Measurements from ENCODE around the gene SRMS. TPM values are rescaled to one million over a fixed set of nuclear protein-coding genes. Genes with fewer than 3 reads are reported as not detected.
A peak's percentile ranks its signal among the peaks of the same experiment; 100 is the strongest.

Gene SRMS
- total and polyA plus RNA-seq, 4 donors, result 0.06 TPM; not detected in 3

GRCh38 chr20:63529180-63529860, 18.2 kb downstream of the SRMS start:
- no peak for TF ChIP-seq CTCF (IDR thresholded peaks at IDR 0.05; ENCODE audit: control extremely low read depth, extremely low read depth)
- Histone ChIP-seq H3K27me3 (ENCODE audit: control insufficient read depth in 3 of 3, insufficient read depth in 3 of 3, low read length in 2 of 3) (peaks cover 0 to 7% (median 3%) of the 10 kb centered on the region in 3 donors), H3K9ac (ENCODE audit: insufficient read depth in 1 of 2, low read length in 2 of 2) (no peak overlapping the region), H3K27ac (ENCODE audit: low read depth in 1 of 2, low read length in 1 of 2) (no peak overlapping the region), H3K36me3 (ENCODE audit: control insufficient read depth in 4 of 4, insufficient read depth in 4 of 4, low read length in 4 of 4) (no peaks in the 10 kb centered on the region), H3K4me3 (no peak overlapping the region), H3K9me3 (ENCODE audit: control insufficient read depth in 4 of 4, insufficient read depth in 3 of 4, low read length in 3 of 4) (no peaks in the 10 kb centered on the region), H3K4me1 (ENCODE audit: control insufficient read depth in 5 of 5, insufficient read depth in 5 of 5, low read length in 5 of 5) (peaks cover 0 to 6% (median 0%) of the 10 kb centered on the region in 5 donors)
- no peak for ATAC-seq (ENCODE audit: insufficient read depth, low FRiP score)
- DNase-seq, result peak in 1 of 3 donors; percentile 11
- WGBS, 2 donors, result 75 to 88% methylated on average over 26 to 27 of the region's 27 CpGs

- 86 to 90% methylated on average over 9 of the region's 9 CpGs for WGBS, 2 donors
- TF ChIP-seq CTCF (IDR thresholded peaks at IDR 0.05; ENCODE audit: control extremely low read depth, extremely low read depth), result no peak
- ATAC-seq (ENCODE audit: insufficient read depth, low FRiP score) (no peak), DNase-seq (peak in 1 of 3 donors; percentile 12)
- Histone ChIP-seq H3K4me1 (ENCODE audit: control insufficient read depth in 5 of 5, insufficient read depth in 5 of 5, low read length in 5 of 5) (peaks cover 0 to 13% (median 4%) of the 10 kb centered on the region in 5 donors), H3K27ac (ENCODE audit: low read depth in 1 of 2, low read length in 1 of 2) (no peak overlapping the region), H3K9ac (ENCODE audit: insufficient read depth in 1 of 2, low read length in 2 of 2) (no peak overlapping the region), H3K27me3 (ENCODE audit: control insufficient read depth in 3 of 3, insufficient read depth in 3 of 3, low read length in 2 of 3) (peaks cover 0 to 4% (median 3%) of the 10 kb centered on the region in 3 donors), H3K36me3 (ENCODE audit: control insufficient read depth in 4 of 4, insufficient read depth in 4 of 4, low read length in 4 of 4) (peaks cover 0 to 12% (median 10%) of the 10 kb centered on the region in 4 donors), H3K9me3 (ENCODE audit: control insufficient read depth in 4 of 4, insufficient read depth in 3 of 4, low read length in 3 of 4) (peaks cover 0 to 5% (median 0%) of the 10 kb centered on the region in 4 donors), H3K4me3 (no peak overlapping the region)
Measured at GRCh38 chr20:63527184-63527583, 20.4 kb downstream of the SRMS start.

- Histone ChIP-seq H3K27me3 (ENCODE audit: control insufficient read depth in 3 of 3, insufficient read depth in 3 of 3, low read length in 2 of 3) (no peaks in the 10 kb centered on the region), H3K36me3 (ENCODE audit: control insufficient read depth in 4 of 4, insufficient read depth in 4 of 4, low read length in 4 of 4) (peaks cover 0 to 22% (median 14%) of the 10 kb centered on the region in 4 donors), H3K9me3 (ENCODE audit: control insufficient read depth in 4 of 4, insufficient read depth in 3 of 4, low read length in 3 of 4) (peaks cover 0 to 5% (median 0%) of the 10 kb centered on the region in 4 donors), H3K27ac (ENCODE audit: low read depth in 1 of 2, low read length in 1 of 2) (no peak overlapping the region), H3K9ac (ENCODE audit: insufficient read depth in 1 of 2, low read length in 2 of 2) (no peak overlapping the region), H3K4me3 (no peak overlapping the region), H3K4me1 (ENCODE audit: control insufficient read depth in 5 of 5, insufficient read depth in 5 of 5, low read length in 5 of 5) (peaks cover 0 to 21% (median 7%) of the 10 kb centered on the region in 5 donors)
- DNase-seq (peak in 1 of 3 donors; percentile 16), ATAC-seq (ENCODE audit: insufficient read depth, low FRiP score) (no peak)
- WGBS, 2 donors, result 10 to 25% methylated on average over 2 of the region's 2 CpGs
- TF ChIP-seq CTCF (IDR thresholded peaks at IDR 0.05; ENCODE audit: control extremely low read depth, extremely low read depth), result no peak
Measured at GRCh38 chr20:63525971-63526370, 21.6 kb downstream of the SRMS start.

Data from lung (tissue), 12 donors.